Measurements from ENCODE around the gene JHY.

JHY gene

DNA sequence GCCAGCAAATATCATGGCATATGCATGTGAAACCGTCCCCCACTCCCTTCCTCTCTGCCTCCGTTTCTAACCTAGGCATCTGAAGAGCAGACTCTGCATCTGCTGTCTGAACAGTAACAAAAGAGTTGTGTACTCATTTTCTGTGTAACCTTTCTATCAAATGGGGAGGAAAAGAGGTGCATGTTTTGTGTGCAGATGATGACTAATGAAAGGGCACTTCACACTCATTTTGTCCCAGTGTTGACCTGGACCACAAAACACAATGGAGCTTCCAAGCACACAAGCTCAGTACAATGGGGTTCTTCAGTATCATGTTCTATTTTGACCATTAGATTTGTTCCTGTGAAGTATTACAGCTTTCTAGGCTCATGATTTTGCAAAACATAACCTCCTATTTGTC is 13.0 kb downstream of the JHY start:
- no peak overlapping the region for H2AFZ ChIP-seq (ENCODE audit: low read length)
- no peak overlapping the region for H3K9ac ChIP-seq (ENCODE audit: low read depth, low read length, poor library complexity, severe bottlenecking)
- TF ChIP-seq CTCF (conservative IDR thresholded peaks at IDR 0.05; ENCODE audit: low read length), result no peak
- no peak for TF ChIP-seq EZH2phosphoT487 (IDR thresholded peaks at IDR 0.05; ENCODE audit: borderline replicate concordance)
- no peaks in the 10 kb centered on the region for H3K9me3 ChIP-seq (ENCODE audit: insufficient read depth, low read depth, low read length)
- no peaks in the 10 kb centered on the region for H3K36me3 ChIP-seq (ENCODE audit: insufficient read depth, low read length)
- no peaks in the 10 kb centered on the region for H3K79me2 ChIP-seq (ENCODE audit: insufficient read depth, low read length)
- H3K4me1 ChIP-seq (ENCODE audit: insufficient read depth, low read length, poor library complexity, severe bottlenecking), result peaks cover 11% of the 10 kb centered on the region
- H3K4me2 ChIP-seq (ENCODE audit: low read depth, low read length, poor library complexity, severe bottlenecking), result no peak overlapping the region
- no peak overlapping the region for H3K4me3 ChIP-seq (ENCODE audit: low read length, poor library complexity, severe bottlenecking)
- H3K9me2 ChIP-seq (replicated peaks; ENCODE audit: low read depth, low read length), result no peaks in the 10 kb centered on the region
- no peaks in the 10 kb centered on the region for H4K20me1 ChIP-seq (ENCODE audit: insufficient read depth, low read length, poor library complexity, severe bottlenecking)
- no peaks in the 10 kb centered on the region for H3F3A ChIP-seq (ENCODE audit: low read depth)
- H3K27me3 ChIP-seq (ENCODE audit: insufficient read depth, low read length, poor library complexity, severe bottlenecking), result no peaks in the 10 kb centered on the region

GRCh38 chr11:122897606-122898210 is 15.1 kb downstream of the JHY start:
- H3K9me2 ChIP-seq (replicated peaks; ENCODE audit: low read depth, low read length), result no peaks in the 10 kb centered on the region
- H2AFZ ChIP-seq (ENCODE audit: low read length), result no peak overlapping the region
- no peaks in the 10 kb centered on the region for H3K9me3 ChIP-seq (ENCODE audit: insufficient read depth, low read depth, low read length)
- no peak overlapping the region for H3K4me2 ChIP-seq (ENCODE audit: low read depth, low read length, poor library complexity, severe bottlenecking)
- peaks cover 3% of the 10 kb centered on the region for H3K4me1 ChIP-seq (ENCODE audit: insufficient read depth, low read length, poor library complexity, severe bottlenecking)
- no peaks in the 10 kb centered on the region for H3F3A ChIP-seq (ENCODE audit: low read depth)
- TF ChIP-seq EZH2phosphoT487 (IDR thresholded peaks at IDR 0.05; ENCODE audit: borderline replicate concordance) (no peak), CTCF (conservative IDR thresholded peaks at IDR 0.05; ENCODE audit: low read length) (no peak)
- no peak overlapping the region for H3K4me3 ChIP-seq (ENCODE audit: low read length, poor library complexity, severe bottlenecking)
- no peaks in the 10 kb centered on the region for H3K36me3 ChIP-seq (ENCODE audit: insufficient read depth, low read length)
- no peak overlapping the region for H3K9ac ChIP-seq (ENCODE audit: low read depth, low read length, poor library complexity, severe bottlenecking)
- no peaks in the 10 kb centered on the region for H4K20me1 ChIP-seq (ENCODE audit: insufficient read depth, low read length, poor library complexity, severe bottlenecking)
- no peaks in the 10 kb centered on the region for H3K79me2 ChIP-seq (ENCODE audit: insufficient read depth, low read length)
- no peaks in the 10 kb centered on the region for H3K27me3 ChIP-seq (ENCODE audit: insufficient read depth, low read length, poor library complexity, severe bottlenecking)

GRCh38 chr11:122898799-122899198 is 16.2 kb downstream of the JHY start:
- Histone ChIP-seq H4K20me1 (ENCODE audit: insufficient read depth, low read length, poor library complexity, severe bottlenecking) (no peaks in the 10 kb centered on the region), H3K9ac (ENCODE audit: low read depth, low read length, poor library complexity, severe bottlenecking) (no peak overlapping the region), H3K4me2 (ENCODE audit: low read depth, low read length, poor library complexity, severe bottlenecking) (no peak overlapping the region), H2AFZ (ENCODE audit: low read length) (no peak overlapping the region), H3K9me3 (ENCODE audit: insufficient read depth, low read depth, low read length) (no peaks in the 10 kb centered on the region), H3F3A (ENCODE audit: low read depth) (no peaks in the 10 kb centered on the region), H3K9me2 (replicated peaks; ENCODE audit: low read depth, low read length) (no peaks in the 10 kb centered on the region), H3K36me3 (ENCODE audit: insufficient read depth, low read length) (no peaks in the 10 kb centered on the region), H3K4me3 (ENCODE audit: low read length, poor library complexity, severe bottlenecking) (no peak overlapping the region), H3K4me1 (ENCODE audit: insufficient read depth, low read length, poor library complexity, severe bottlenecking) (no peaks in the 10 kb centered on the region), H3K79me2 (ENCODE audit: insufficient read depth, low read length) (no peaks in the 10 kb centered on the region), H3K27me3 (ENCODE audit: insufficient read depth, low read length, poor library complexity, severe bottlenecking) (no peaks in the 10 kb centered on the region)
- no peak for TF ChIP-seq CTCF (conservative IDR thresholded peaks at IDR 0.05; ENCODE audit: low read length)
